Body of pancreas (tissue), 4 donors: Measurements from ENCODE around the gene SNX25. TPM values are rescaled to one million over a fixed set of nuclear protein-coding genes. Genes with fewer than 3 reads are reported as not detected.

Experiments
- ATAC-seq: fragments of 150-250 bp; one replicate; pipeline ENCODE4 v1.9.1; 2016
- DNase-seq, 4 donors: peaks; one replicate each; pipeline ENCODE4 v3.0.0-alpha.2; 2019
- H3K27ac ChIP-seq, 4 donors: fragments of 200-600 bp; sonication (generic); 1 replicate in 3 of 4; 2 replicates in 1 of 4; pipeline versions ENCODE4 v1.5.1 to v1.6.1; 2016 to 2019; ENCODE audit warnings: mild to moderate bottlenecking in 1 of 4, mixed read lengths in 1 of 4, moderate library complexity in 1 of 4
- H3K27me3 ChIP-seq, 2 donors: fragments of 200-600 bp; sonication (generic); one replicate each; pipeline ENCODE4 v1.6.0; 2016; ENCODE audit warnings: mild to moderate bottlenecking in 1 of 2
- H3K36me3 ChIP-seq, 2 donors: fragments of 200-600 bp; sonication (generic); replicated peaks in 1 of 2; 2 replicates each; pipeline ENCODE4 v1.5.1; 2016; ENCODE audit warnings: low read depth in 2 of 2; ENCODE audit not compliant: insufficient read depth in 1 of 2
- H3K4me1 ChIP-seq: fragments of 200-600 bp; sonication (generic); one replicate; pipeline ENCODE4 v1.6.0; 2016
- H3K4me3 ChIP-seq, 2 donors: fragments of 200-600 bp; sonication (generic); 1 replicate in 1 of 2; 2 replicates in 1 of 2; pipeline ENCODE4 v1.5.1; 2016 to 2019
- H3K9me3 ChIP-seq, 3 donors: fragments of 200-600 bp; sonication (generic); 1 replicate in 2 of 3; 2 replicates in 1 of 3; pipeline ENCODE4 v1.5.1; 2016
- POLR2A ChIP-seq, 3 donors: fragments of 450-650 bp; IDR thresholded peaks; one replicate each; pipeline ENCODE4 v1.6.1; 2016; ENCODE audit warnings: antibody characterized with exemption in 3 of 3, mild to moderate bottlenecking in 2 of 3
- WGBS, 2 donors: methylation state at CpG; one replicate each; pipeline ENCODE4 v1.1.5; 2017; 5-methylcytosine and 5-hydroxymethylcytosine counted together
- intact Hi-C: fragments of 100-400 bp; cut with DNase I; formaldehyde crosslinking; loops from one replicate; pipeline ENCODE4 v1.15.1; 2023
- total RNA-seq, 2 donors: library from RNA; depleted of rRNA; stranded (reverse); fragments of >200 nt; gene quantifications; one replicate each; pipeline ENCODE4 v1.1.0, GENCODE V29; 2016
- TF ChIP-seq, protein P1 (sequence below), 7 experiments: fragments of 450-650 bp in 4 of 7; fragments of 200-600 bp in 3 of 7; sonication (generic) in 3 of 7; IDR thresholded peaks; one replicate each; pipeline ENCODE4 v1.5.1; 2016 to 2019; ENCODE audit warnings: antibody characterized with exemption in 7 of 7

Gene SNX25
- total RNA-seq, 2 donors from 2014 or later, result 16.6 to 25.7 TPM

DNA sequence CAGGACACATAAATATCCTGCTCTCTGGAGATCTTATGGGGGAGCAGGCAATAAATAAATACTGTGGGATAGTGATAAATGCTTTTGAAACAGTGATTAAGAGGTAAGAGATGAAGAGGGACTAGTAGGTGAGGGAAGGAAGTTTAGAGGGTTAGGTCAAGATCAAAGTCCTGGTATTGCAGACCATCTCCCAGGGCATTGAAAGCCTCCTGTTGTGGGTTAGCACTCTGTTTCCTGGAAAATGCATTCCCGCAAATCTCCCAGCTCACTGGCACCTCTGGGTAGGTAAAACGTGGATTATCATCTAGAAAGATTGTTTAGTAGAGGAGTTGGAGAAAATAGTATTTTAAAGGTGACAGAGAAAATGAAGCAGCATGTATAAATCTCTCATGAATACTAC is 2.2 kb downstream of the SNX25 start:
- WGBS, 2 donors, result 24 to 30% methylated on average over 2 of the region's 2 CpGs
- intact Hi-C loops, result no loop called here
- H3K27ac ChIP-seq, result peak overlapping the region in 3 of 4 donors; percentile 75 to 97 (median 96)
- no peak overlapping the region for H3K4me3 ChIP-seq
- H3K36me3 ChIP-seq, result no peaks in the 10 kb centered on the region
- peaks cover 16% of the 10 kb centered on the region for H3K4me1 ChIP-seq
- no peak for TF ChIP-seq POLR2A (IDR thresholded peaks at IDR 0.05)
- TF ChIP-seq, protein P1, sequence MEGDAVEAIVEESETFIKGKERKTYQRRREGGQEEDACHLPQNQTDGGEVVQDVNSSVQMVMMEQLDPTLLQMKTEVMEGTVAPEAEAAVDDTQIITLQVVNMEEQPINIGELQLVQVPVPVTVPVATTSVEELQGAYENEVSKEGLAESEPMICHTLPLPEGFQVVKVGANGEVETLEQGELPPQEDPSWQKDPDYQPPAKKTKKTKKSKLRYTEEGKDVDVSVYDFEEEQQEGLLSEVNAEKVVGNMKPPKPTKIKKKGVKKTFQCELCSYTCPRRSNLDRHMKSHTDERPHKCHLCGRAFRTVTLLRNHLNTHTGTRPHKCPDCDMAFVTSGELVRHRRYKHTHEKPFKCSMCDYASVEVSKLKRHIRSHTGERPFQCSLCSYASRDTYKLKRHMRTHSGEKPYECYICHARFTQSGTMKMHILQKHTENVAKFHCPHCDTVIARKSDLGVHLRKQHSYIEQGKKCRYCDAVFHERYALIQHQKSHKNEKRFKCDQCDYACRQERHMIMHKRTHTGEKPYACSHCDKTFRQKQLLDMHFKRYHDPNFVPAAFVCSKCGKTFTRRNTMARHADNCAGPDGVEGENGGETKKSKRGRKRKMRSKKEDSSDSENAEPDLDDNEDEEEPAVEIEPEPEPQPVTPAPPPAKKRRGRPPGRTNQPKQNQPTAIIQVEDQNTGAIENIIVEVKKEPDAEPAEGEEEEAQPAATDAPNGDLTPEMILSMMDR (IDR thresholded peaks at IDR 0.05), result no peak
- H3K9me3 ChIP-seq, result no peaks in the 10 kb centered on the region
- ATAC-seq (no peak), DNase-seq (no peak)
- no peaks in the 10 kb centered on the region for H3K27me3 ChIP-seq

DNA sequence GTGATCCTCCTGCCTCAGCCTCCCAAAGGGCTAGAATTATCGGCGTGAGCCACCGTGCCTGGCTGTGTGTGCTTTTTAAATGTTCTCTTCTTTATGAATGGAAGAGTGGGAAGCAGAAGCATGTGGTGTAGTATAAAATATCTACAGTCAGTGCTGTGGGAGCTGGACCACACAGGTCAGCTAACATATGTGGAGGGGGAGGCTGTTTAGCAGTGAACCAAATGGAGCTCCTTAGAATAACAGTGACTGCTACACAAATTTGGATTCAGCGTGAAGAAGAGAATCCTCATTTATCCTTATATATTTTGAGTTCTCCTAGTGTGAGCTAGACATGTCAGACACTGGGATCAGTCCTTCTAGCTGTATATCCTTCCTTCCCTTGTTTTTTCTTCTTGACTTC is 3.2 kb downstream of the SNX25 start:
- Histone ChIP-seq H3K27me3 (no peaks in the 10 kb centered on the region), H3K4me3 (no peak overlapping the region), H3K9me3 (no peaks in the 10 kb centered on the region), H3K36me3 (no peaks in the 10 kb centered on the region), H3K4me1 (peaks cover 16% of the 10 kb centered on the region), H3K27ac (no peak overlapping the region)
- TF ChIP-seq, protein P1 (IDR thresholded peaks at IDR 0.05), result no peak
- no peak for TF ChIP-seq POLR2A (IDR thresholded peaks at IDR 0.05)
- ATAC-seq (no peak), DNase-seq (no peak)
- intact Hi-C loops, result no loop called here
- WGBS, 2 donors, result 96 to 98% methylated on average over 4 of the region's 4 CpGs

DNA sequence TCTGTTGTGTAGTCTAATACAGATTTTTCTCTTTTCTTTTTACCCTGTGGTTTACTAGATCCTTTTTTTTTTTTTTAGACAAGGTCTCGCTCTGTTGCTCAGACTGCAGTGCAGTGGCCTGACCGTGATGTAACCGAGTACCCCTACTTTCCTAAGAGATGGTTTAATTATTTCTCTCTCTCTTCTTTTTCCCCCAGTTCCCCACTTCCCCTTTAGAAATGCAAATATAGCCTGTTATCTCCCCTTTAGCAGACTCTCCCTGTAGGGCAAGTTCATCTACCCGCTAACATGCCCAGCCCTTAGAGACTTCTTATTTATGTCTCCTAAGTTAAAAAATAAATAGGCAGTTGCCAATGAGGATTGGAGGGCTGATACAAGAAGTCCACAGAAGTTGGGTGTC is 4.5 kb downstream of the SNX25 start:
- Histone ChIP-seq H3K27ac (no peak overlapping the region), H3K4me1 (peaks cover 11% of the 10 kb centered on the region), H3K36me3 (no peaks in the 10 kb centered on the region), H3K27me3 (no peaks in the 10 kb centered on the region), H3K4me3 (no peak overlapping the region), H3K9me3 (no peaks in the 10 kb centered on the region)
- DNase-seq, result no peak
- no peak for ATAC-seq
- TF ChIP-seq POLR2A (IDR thresholded peaks at IDR 0.05), result no peak
- TF ChIP-seq, protein P1 (IDR thresholded peaks at IDR 0.05), result no peak
- intact Hi-C loops, result no loop called here
- WGBS, 2 donors, result 76 to 86% methylated on average over 4 of the region's 4 CpGs

DNA sequence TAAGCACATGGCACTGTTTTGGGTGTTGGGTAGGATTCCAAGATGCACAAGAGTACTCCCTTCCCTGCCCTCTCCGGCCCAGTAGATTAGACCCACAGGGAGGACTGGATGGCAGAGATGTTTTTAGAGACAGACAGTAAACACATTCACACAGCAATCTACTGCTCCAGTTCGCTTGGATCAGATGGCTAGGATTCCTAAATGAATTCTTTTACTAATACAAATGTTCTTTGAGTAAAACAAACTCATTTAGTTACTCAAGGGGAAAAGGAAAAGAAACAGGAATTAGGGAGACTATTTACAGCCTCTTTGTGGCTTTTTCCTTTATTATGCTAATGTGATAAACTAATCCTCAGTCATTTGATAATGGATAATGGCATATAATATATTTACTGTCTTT is 5.9 kb downstream of the SNX25 start:
- no peak for DNase-seq
- intact Hi-C loops, result no loop called here
- H3K4me1 ChIP-seq, result peaks cover 18% of the 10 kb centered on the region

More for the DNA sequence above, 5.9 kb downstream of the SNX25 start:
- H3K36me3 ChIP-seq, result no peaks in the 10 kb centered on the region
- no peaks in the 10 kb centered on the region for H3K9me3 ChIP-seq
- H3K27ac ChIP-seq, result no peak overlapping the region
- TF ChIP-seq POLR2A (IDR thresholded peaks at IDR 0.05), result no peak
- TF ChIP-seq, protein P1 (IDR thresholded peaks at IDR 0.05), result no peak
- no peak overlapping the region for H3K4me3 ChIP-seq
- whole genome bisulfite sequencing, 2 donors, result 67 to 71% methylated on average over 2 of the region's 2 CpGs
- H3K27me3 ChIP-seq, result no peaks in the 10 kb centered on the region
- no peak for ATAC-seq
